ENCODE results near the gene GPC6. TPM values are rescaled to one million over a fixed set of nuclear protein-coding genes. Genes with fewer than 3 reads are reported as not detected.

GPC6 gene
- total and polyA plus RNA-seq, 4 donors = 5.9 to 29.1 (median 18.2) TPM

DNA sequence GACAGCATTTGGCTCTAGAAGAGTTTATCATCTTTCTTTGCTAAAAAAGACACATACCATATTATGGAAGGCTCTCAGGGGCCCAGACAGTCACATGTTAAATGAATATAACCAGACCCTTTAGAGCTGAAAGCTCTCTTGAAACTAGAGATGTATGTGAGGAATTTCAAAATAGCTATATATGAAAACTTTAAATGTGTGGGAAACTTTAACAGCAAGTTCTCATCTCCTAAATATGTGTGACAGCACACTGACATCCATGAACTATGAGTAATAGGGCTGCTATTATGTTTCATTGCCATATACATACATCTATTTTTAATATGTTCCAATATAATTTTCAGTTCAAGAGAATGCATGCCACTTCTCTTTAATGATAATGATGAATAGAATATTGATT lies 509.5 kb downstream of the GPC6 start:
- H3K36me3 ChIP-seq (ENCODE audit: control insufficient read depth in 4 of 4, insufficient read depth in 3 of 4, low read depth in 1 of 4, low read length in 3 of 4) = no peaks in the 10 kb centered on the region
- TF ChIP-seq MAX (IDR thresholded peaks at IDR 0.05) (no peak), GABPA (IDR thresholded peaks at IDR 0.05 in 1 of 2, conservative IDR thresholded peaks at IDR 0.05 in 1 of 2) (no peak), ATF3 (IDR thresholded peaks at IDR 0.05) (no peak)
- peaks cover 0 to 13% (median 4%) of the 10 kb centered on the region in 4 donors for H3K4me1 ChIP-seq (ENCODE audit: control insufficient read depth in 4 of 4, insufficient read depth in 4 of 4, low read length in 3 of 4)
- H3K27me3 ChIP-seq (ENCODE audit: control insufficient read depth in 4 of 4, insufficient read depth in 4 of 4, low read length in 3 of 4) = no peaks in the 10 kb centered on the region
- no peak for DNase-seq (ENCODE audit: low spot score)
- H3K9me3 ChIP-seq (ENCODE audit: control insufficient read depth in 4 of 4, low read length in 3 of 4) = no peaks in the 10 kb centered on the region
- H3K27ac ChIP-seq (ENCODE audit: low read depth in 1 of 2, low read length in 2 of 2) = no peak overlapping the region
- no peak overlapping the region for H3K9ac ChIP-seq (ENCODE audit: low read depth in 1 of 2, low read length in 2 of 2)
- H3K4me3 ChIP-seq (ENCODE audit: low read depth in 1 of 3, low read length in 3 of 3) = no peak overlapping the region

DNA sequence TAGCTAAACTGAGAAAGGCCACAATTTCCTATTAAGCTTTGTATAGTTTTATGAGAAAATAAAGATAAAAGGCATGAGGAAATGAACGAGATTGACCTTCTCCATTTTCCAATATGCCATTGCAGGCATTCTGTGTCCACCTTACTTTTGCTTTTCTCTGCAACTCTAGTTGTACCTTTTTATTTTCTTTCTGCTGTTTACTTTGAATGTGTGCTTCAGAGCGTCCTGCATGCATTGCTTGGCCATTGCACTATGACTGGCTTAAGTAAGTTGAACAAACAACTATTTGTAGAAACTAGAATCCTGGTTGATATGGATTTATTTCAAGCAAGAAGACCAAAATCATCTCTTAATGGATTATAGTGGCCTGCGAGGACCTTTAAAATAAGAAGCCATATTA lies 510.3 kb downstream of the GPC6 start:
- Histone ChIP-seq H3K36me3 (ENCODE audit: control insufficient read depth in 4 of 4, insufficient read depth in 3 of 4, low read depth in 1 of 4, low read length in 3 of 4) (no peaks in the 10 kb centered on the region), H3K27me3 (ENCODE audit: control insufficient read depth in 4 of 4, insufficient read depth in 4 of 4, low read length in 3 of 4) (no peaks in the 10 kb centered on the region), H3K9ac (ENCODE audit: low read depth in 1 of 2, low read length in 2 of 2) (no peak overlapping the region), H3K4me1 (ENCODE audit: control insufficient read depth in 4 of 4, insufficient read depth in 4 of 4, low read length in 3 of 4) (peaks cover 0 to 13% (median 4%) of the 10 kb centered on the region in 4 donors), H3K4me3 (ENCODE audit: low read depth in 1 of 3, low read length in 3 of 3) (no peak overlapping the region), H3K27ac (ENCODE audit: low read depth in 1 of 2, low read length in 2 of 2) (no peak overlapping the region), H3K9me3 (ENCODE audit: control insufficient read depth in 4 of 4, low read length in 3 of 4) (no peaks in the 10 kb centered on the region)
- TF ChIP-seq RAD21 (IDR thresholded peaks at IDR 0.05) (peak in 1 of 2 donors; percentile 38), HNF4A (conservative IDR thresholded peaks at IDR 0.05) (peak in 1 of 2 donors; percentile 38), SP1 (IDR thresholded peaks at IDR 0.05) (no peak), GABPA (IDR thresholded peaks at IDR 0.05 in 1 of 2, conservative IDR thresholded peaks at IDR 0.05 in 1 of 2) (no peak), JUND (IDR thresholded peaks at IDR 0.05) (peak in 1 of 2 donors; percentile 23), MAX (IDR thresholded peaks at IDR 0.05) (peak; percentile 14), FOXA2 (IDR thresholded peaks at IDR 0.05) (peak; percentile 56), RXRA (IDR thresholded peaks at IDR 0.05) (no peak), TAF1 (conservative IDR thresholded peaks at IDR 0.05) (no peak), HNF4G (IDR thresholded peaks at IDR 0.05) (no peak), ATF3 (IDR thresholded peaks at IDR 0.05) (no peak), YY1 (IDR thresholded peaks at IDR 0.05) (peak; percentile 55), ZBTB33 (IDR thresholded peaks at IDR 0.05) (no peak), NR2F2 (IDR thresholded peaks at IDR 0.05) (no peak), FOXA1 (IDR thresholded peaks at IDR 0.05) (peak; percentile 57), REST (IDR thresholded peaks at IDR 0.05) (no peak), EGR1 (IDR thresholded peaks at IDR 0.05; ENCODE audit: low read depth in 2 of 2) (no peak)
- TF ChIP-seq, protein P1, sequence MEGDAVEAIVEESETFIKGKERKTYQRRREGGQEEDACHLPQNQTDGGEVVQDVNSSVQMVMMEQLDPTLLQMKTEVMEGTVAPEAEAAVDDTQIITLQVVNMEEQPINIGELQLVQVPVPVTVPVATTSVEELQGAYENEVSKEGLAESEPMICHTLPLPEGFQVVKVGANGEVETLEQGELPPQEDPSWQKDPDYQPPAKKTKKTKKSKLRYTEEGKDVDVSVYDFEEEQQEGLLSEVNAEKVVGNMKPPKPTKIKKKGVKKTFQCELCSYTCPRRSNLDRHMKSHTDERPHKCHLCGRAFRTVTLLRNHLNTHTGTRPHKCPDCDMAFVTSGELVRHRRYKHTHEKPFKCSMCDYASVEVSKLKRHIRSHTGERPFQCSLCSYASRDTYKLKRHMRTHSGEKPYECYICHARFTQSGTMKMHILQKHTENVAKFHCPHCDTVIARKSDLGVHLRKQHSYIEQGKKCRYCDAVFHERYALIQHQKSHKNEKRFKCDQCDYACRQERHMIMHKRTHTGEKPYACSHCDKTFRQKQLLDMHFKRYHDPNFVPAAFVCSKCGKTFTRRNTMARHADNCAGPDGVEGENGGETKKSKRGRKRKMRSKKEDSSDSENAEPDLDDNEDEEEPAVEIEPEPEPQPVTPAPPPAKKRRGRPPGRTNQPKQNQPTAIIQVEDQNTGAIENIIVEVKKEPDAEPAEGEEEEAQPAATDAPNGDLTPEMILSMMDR (IDR thresholded peaks at IDR 0.05; ENCODE audit: low read depth, low read length, missing input control) = no peak
- WGBS = 45% methylated on average over 3 of the region's 3 CpGs
- no peak for DNase-seq (ENCODE audit: low spot score)

Data from liver (tissue), 9 donors.